ENCODE results near the gene BICD2. TPM values are rescaled to one million over a fixed set of nuclear protein-coding genes. Genes with fewer than 3 reads are reported as not detected.
A peak's percentile ranks its signal among the peaks of the same experiment; 100 is the strongest.

BICD2 gene
- total and polyA plus RNA-seq, 12 donors: 22.5 to 41.8 (median 33.2) TPM

DNA sequence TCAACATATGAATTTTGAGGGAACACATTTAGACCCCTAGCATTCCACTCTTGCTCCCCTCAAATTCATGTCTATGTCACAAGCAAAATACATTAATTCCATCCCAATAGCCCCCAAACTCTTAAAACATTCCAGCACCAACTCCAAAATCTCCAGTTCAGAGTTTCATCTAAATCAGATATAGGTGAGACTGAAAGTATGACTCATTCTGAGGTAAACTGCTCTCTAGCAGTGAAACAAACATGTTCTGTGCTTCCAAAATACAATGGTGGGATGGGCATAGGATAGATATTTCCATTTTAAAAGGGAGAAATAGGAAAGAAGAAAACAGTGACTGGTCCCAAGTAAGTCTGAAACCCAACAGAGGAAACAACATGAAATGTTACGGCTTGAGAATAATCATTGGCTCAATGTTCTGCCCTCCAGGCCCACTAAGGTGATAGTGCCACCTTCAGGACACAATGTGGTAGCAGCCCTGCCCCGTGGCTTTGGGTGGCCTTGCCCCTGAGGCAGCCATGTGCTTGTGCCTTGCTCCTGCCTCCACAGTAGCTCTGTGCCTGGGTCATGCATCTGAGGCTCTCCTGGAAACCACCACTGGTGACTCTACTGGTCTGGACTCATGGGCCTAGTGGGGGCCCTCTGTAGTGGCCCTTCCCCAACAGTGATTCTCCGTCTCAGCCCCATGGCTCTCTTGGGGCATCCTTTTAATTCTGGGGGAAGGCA is 58.3 kb downstream of the BICD2 start:
- Histone ChIP-seq H3K27ac (no peak overlapping the region), H3K9me3 (no peaks in the 10 kb centered on the region), H3K27me3 (no peaks in the 10 kb centered on the region), H3K4me3 (no peak overlapping the region), H3K36me3 (peaks cover 0 to 29% (median 10%) of the 10 kb centered on the region in 9 donors), H3K4me1 (peaks cover 0 to 2% (median 0%) of the 10 kb centered on the region in 9 donors)
- 60 to 63% methylated on average over 3 of the region's 3 CpGs for WGBS, 2 donors
- peak in 5 of 8 donors; percentile 11 to 62 (median 44) for ATAC-seq
- no peak for DNase-seq
- TF ChIP-seq, protein P1, sequence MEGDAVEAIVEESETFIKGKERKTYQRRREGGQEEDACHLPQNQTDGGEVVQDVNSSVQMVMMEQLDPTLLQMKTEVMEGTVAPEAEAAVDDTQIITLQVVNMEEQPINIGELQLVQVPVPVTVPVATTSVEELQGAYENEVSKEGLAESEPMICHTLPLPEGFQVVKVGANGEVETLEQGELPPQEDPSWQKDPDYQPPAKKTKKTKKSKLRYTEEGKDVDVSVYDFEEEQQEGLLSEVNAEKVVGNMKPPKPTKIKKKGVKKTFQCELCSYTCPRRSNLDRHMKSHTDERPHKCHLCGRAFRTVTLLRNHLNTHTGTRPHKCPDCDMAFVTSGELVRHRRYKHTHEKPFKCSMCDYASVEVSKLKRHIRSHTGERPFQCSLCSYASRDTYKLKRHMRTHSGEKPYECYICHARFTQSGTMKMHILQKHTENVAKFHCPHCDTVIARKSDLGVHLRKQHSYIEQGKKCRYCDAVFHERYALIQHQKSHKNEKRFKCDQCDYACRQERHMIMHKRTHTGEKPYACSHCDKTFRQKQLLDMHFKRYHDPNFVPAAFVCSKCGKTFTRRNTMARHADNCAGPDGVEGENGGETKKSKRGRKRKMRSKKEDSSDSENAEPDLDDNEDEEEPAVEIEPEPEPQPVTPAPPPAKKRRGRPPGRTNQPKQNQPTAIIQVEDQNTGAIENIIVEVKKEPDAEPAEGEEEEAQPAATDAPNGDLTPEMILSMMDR (IDR thresholded peaks at IDR 0.05): peak in 7 of 9 donors; percentile 38 to 51 (median 49)
- intact Hi-C loops (cut with DNase I): no loop called here

DNA sequence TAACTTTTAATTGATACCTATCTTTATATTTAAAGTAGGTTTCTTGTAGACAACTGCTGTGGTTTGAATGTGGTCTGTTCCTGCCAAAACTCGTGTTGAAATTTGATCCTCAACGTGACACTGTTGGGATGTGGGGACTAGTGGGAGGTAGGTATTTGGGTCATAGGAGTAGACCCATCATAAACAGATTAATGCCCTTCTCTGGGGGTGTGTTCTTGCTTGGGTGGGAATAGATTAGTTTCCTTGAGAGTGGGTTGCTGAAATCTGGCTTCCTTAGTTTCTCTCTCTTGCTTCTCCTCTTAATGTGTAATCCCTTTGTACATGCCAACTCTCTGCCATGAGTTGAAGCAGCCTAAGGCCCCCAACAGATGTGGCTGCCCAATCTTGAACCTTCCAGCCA is 60.1 kb downstream of the BICD2 start:
- no peak overlapping the region for H3K27ac ChIP-seq
- intact Hi-C loops (cut with DNase I): no loop called here
- no peaks in the 10 kb centered on the region for H3K27me3 ChIP-seq
- H3K4me1 ChIP-seq: no peaks in the 10 kb centered on the region
- 71 to 73% methylated on average over 2 of the region's 2 CpGs for WGBS, 2 donors
- ATAC-seq (no peak), DNase-seq (no peak)
- no peak overlapping the region for H3K4me3 ChIP-seq
- TF ChIP-seq, protein P1 (IDR thresholded peaks at IDR 0.05): no peak
- peaks cover 0 to 11% (median 0%) of the 10 kb centered on the region in 9 donors for H3K36me3 ChIP-seq
- H3K9me3 ChIP-seq: no peaks in the 10 kb centered on the region

- ATAC-seq (no peak), DNase-seq (no peak)
- Histone ChIP-seq H3K27me3 (no peaks in the 10 kb centered on the region), H3K4me1 (no peaks in the 10 kb centered on the region), H3K9me3 (peaks cover 0 to 62% (median 4%) of the 10 kb centered on the region in 11 donors), H3K4me3 (no peak overlapping the region), H3K27ac (no peak overlapping the region), H3K36me3 (no peaks in the 10 kb centered on the region)
- 83 to 95% methylated on average over 1 of the region's 1 CpG for WGBS, 2 donors
- intact Hi-C loops (cut with DNase I): no loop called here
- TF ChIP-seq, protein P1 (IDR thresholded peaks at IDR 0.05): no peak
Measured at GRCh38 chr9:92696619-92697018, 68.0 kb downstream of the BICD2 start.

- Histone ChIP-seq H3K9me3 (peaks cover 0 to 27% (median 17%) of the 10 kb centered on the region in 11 donors), H3K4me3 (no peak overlapping the region), H3K27me3 (no peaks in the 10 kb centered on the region), H3K36me3 (no peaks in the 10 kb centered on the region), H3K27ac (no peak overlapping the region), H3K4me1 (no peaks in the 10 kb centered on the region)
- WGBS, 2 donors: 77 to 81% methylated on average over 3 of the region's 3 CpGs
- no peak for DNase-seq
- no peak for ATAC-seq
- TF ChIP-seq, protein P1 (IDR thresholded peaks at IDR 0.05): peak in 2 of 9 donors; percentile 5 to 11
- intact Hi-C loops (cut with DNase I): no loop called here
Measured at GRCh38 chr9:92686954-92687353, 77.7 kb downstream of the BICD2 start.

Data from heart right ventricle (tissue), 16 donors.